Breast epithelium (tissue), 4 donors: Measurements from ENCODE around the gene PLXNA2. TPM values are rescaled to one million over a fixed set of nuclear protein-coding genes. Genes with fewer than 3 reads are reported as not detected.

Experiments
- DNase-seq, 2 donors: peaks; one replicate each; pipeline ENCODE4 v3.0.0-alpha.2; 2019; ENCODE audit warnings: low spot score in 2 of 2
- H3K27ac ChIP-seq, 2 donors: fragments of 200-600 bp; sonication (generic) in 1 of 2; one replicate each; pipeline ENCODE4 v1.5.1; 2016 to 2019; ENCODE audit warnings: mild to moderate bottlenecking in 1 of 2
- H3K27me3 ChIP-seq, 2 donors: fragments of 200-600 bp; sonication (generic) in 1 of 2; one replicate each; pipeline versions ENCODE4 v1.5.1 to v1.6.0; 2017 to 2019; ENCODE audit warnings: control low read depth in 1 of 2, mild to moderate bottlenecking in 1 of 2
- H3K36me3 ChIP-seq: fragments of 200-600 bp; one replicate; pipeline ENCODE4 v1.5.1; 2019
- H3K4me1 ChIP-seq, 2 donors: fragments of 200-600 bp; sonication (generic); one replicate each; pipeline ENCODE4 v1.5.1; 2016 to 2019; ENCODE audit warnings: control low read depth in 1 of 2
- H3K4me3 ChIP-seq, 3 donors: fragments of 200-600 bp; sonication (generic); 1 replicate in 2 of 3; 2 replicates in 1 of 3; pipeline ENCODE4 v1.5.1; 2016 to 2019; ENCODE audit warnings: mild to moderate bottlenecking in 3 of 3, moderate library complexity in 2 of 3
- H3K9me3 ChIP-seq, 2 donors: fragments of 200-600 bp; sonication (generic) in 1 of 2; one replicate each; pipeline ENCODE4 v1.5.1; 2016 to 2019; ENCODE audit warnings: control low read depth in 1 of 2
- CTCF ChIP-seq, 3 donors: fragments of 450-650 bp; IDR thresholded peaks; one replicate each; pipeline ENCODE4 v1.5.1; 2016 to 2017; ENCODE audit warnings: antibody characterized with exemption in 3 of 3, mild to moderate bottlenecking in 3 of 3, moderate library complexity in 3 of 3
- POLR2A ChIP-seq: fragments of 450-650 bp; IDR thresholded peaks from one replicate; pipeline ENCODE4 v1.6.1; 2016; ENCODE audit warnings: antibody characterized with exemption, mild to moderate bottlenecking, moderate library complexity
- POLR2AphosphoS5 ChIP-seq, 3 donors: sonication (generic); formaldehyde crosslinking; IDR thresholded peaks; one replicate each; pipeline ENCODE4 v1.6.1; 2017; ENCODE audit warnings: antibody characterized with exemption in 3 of 3
- intact Hi-C: fragments of 100-400 bp; cut with DNase I; formaldehyde crosslinking; loops from one replicate; pipeline ENCODE4 v1.15.1; 2023; ENCODE audit warnings: low total_unique reads
- total RNA-seq, 3 donors: library from RNA; depleted of rRNA; stranded (reverse); fragments of >200 nt; gene quantifications; one replicate each; pipeline ENCODE4 v1.1.0, GENCODE V29; 2016

Gene PLXNA2
- total RNA-seq, 3 donors from 2014 or later = 11.3 to 18.2 (median 11.5) TPM

- no peak overlapping the region for H3K27ac ChIP-seq
- peak in 1 of 2 donors; percentile 24 for DNase-seq
- H3K4me1 ChIP-seq = peaks cover 0 to 5% of the 10 kb centered on the region in 2 donors
- H3K36me3 ChIP-seq = no peaks in the 10 kb centered on the region
- intact Hi-C loops = no loop called here
- H3K4me3 ChIP-seq = no peak overlapping the region
- no peaks in the 10 kb centered on the region for H3K9me3 ChIP-seq
- H3K27me3 ChIP-seq = no peaks in the 10 kb centered on the region
- TF ChIP-seq POLR2AphosphoS5 (IDR thresholded peaks at IDR 0.05) (no peak), CTCF (IDR thresholded peaks at IDR 0.05) (no peak), POLR2A (no peak)
Observed at GRCh38 chr1:208166340-208167138, 77.6 kb downstream of the PLXNA2 start.

GRCh38 chr1:208165659-208166058 lies 78.5 kb downstream of the PLXNA2 start:
- H3K36me3 ChIP-seq = no peaks in the 10 kb centered on the region
- no peak overlapping the region for H3K27ac ChIP-seq
- no peaks in the 10 kb centered on the region for H3K9me3 ChIP-seq
- H3K27me3 ChIP-seq = no peaks in the 10 kb centered on the region
- intact Hi-C loops = no loop called here
- peak in 1 of 2 donors; percentile 19 for DNase-seq
- TF ChIP-seq POLR2AphosphoS5 (IDR thresholded peaks at IDR 0.05) (peak in 1 of 3 donors; percentile 11), POLR2A (no peak), CTCF (IDR thresholded peaks at IDR 0.05) (no peak)
- peaks cover 0 to 5% of the 10 kb centered on the region in 2 donors for H3K4me1 ChIP-seq
- H3K4me3 ChIP-seq = no peak overlapping the region

- no peak overlapping the region for H3K4me3 ChIP-seq
- peaks cover 0 to 5% of the 10 kb centered on the region in 2 donors for H3K4me1 ChIP-seq
- no peaks in the 10 kb centered on the region for H3K9me3 ChIP-seq
- H3K36me3 ChIP-seq = no peaks in the 10 kb centered on the region
- no peak overlapping the region for H3K27ac ChIP-seq
- no peak for DNase-seq
- intact Hi-C loops = no loop called here
- no peaks in the 10 kb centered on the region for H3K27me3 ChIP-seq
- TF ChIP-seq POLR2AphosphoS5 (IDR thresholded peaks at IDR 0.05) = no peak
- TF ChIP-seq CTCF (IDR thresholded peaks at IDR 0.05) = no peak
- TF ChIP-seq POLR2A = no peak
Observed at GRCh38 chr1:208164609-208165008, 79.6 kb downstream of the PLXNA2 start.

- Histone ChIP-seq H3K9me3 (no peaks in the 10 kb centered on the region), H3K27me3 (no peaks in the 10 kb centered on the region), H3K4me1 (peaks cover 0 to 5% of the 10 kb centered on the region in 2 donors), H3K27ac (no peak overlapping the region), H3K4me3 (no peak overlapping the region), H3K36me3 (no peaks in the 10 kb centered on the region)
- intact Hi-C loops = no loop called here
- no peak for DNase-seq
- TF ChIP-seq CTCF (IDR thresholded peaks at IDR 0.05) = no peak
- TF ChIP-seq POLR2A = no peak
- no peak for TF ChIP-seq POLR2AphosphoS5 (IDR thresholded peaks at IDR 0.05)
Observed at GRCh38 chr1:208163539-208163938, 80.6 kb downstream of the PLXNA2 start.

DNA sequence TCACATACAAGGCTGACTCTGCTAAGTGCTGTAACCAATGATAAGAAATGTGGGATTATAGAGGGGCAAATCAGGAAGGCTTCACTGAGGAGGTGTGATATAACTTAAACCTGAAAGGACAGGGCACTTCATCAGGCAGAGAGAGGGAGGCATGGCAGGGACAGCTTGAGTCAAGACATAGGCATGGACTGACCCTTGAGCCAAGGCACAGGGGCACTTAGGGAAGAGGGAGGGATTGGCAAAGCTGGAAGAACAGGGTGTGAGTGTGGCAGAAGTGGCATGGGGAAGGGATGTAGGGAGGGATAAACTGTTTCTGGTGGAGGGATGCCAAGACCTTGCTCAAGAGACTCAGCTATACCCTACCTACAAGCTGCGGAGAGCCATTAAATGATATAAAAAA lies 81.3 kb downstream of the PLXNA2 start:
- TF ChIP-seq CTCF (IDR thresholded peaks at IDR 0.05) = no peak
- DNase-seq = no peak
- Histone ChIP-seq H3K36me3 (no peaks in the 10 kb centered on the region), H3K27me3 (no peaks in the 10 kb centered on the region), H3K9me3 (no peaks in the 10 kb centered on the region), H3K4me1 (peaks cover 0 to 5% of the 10 kb centered on the region in 2 donors), H3K4me3 (no peak overlapping the region), H3K27ac (no peak overlapping the region)
- intact Hi-C loops = no loop called here
